Activated CD8-positive, alpha-beta memory T cell treated with anti-CD3 and anti-CD28 coated beads, Interleukin-2, amount 50 U/mL, for 48 hours (primary cell): ENCODE measurements around the gene KLF3.

Source experiments
- DNase-seq: peaks from one replicate; pipeline ENCODE4 v3.0.0-alpha.2; 2020

KLF3 gene

DNA sequence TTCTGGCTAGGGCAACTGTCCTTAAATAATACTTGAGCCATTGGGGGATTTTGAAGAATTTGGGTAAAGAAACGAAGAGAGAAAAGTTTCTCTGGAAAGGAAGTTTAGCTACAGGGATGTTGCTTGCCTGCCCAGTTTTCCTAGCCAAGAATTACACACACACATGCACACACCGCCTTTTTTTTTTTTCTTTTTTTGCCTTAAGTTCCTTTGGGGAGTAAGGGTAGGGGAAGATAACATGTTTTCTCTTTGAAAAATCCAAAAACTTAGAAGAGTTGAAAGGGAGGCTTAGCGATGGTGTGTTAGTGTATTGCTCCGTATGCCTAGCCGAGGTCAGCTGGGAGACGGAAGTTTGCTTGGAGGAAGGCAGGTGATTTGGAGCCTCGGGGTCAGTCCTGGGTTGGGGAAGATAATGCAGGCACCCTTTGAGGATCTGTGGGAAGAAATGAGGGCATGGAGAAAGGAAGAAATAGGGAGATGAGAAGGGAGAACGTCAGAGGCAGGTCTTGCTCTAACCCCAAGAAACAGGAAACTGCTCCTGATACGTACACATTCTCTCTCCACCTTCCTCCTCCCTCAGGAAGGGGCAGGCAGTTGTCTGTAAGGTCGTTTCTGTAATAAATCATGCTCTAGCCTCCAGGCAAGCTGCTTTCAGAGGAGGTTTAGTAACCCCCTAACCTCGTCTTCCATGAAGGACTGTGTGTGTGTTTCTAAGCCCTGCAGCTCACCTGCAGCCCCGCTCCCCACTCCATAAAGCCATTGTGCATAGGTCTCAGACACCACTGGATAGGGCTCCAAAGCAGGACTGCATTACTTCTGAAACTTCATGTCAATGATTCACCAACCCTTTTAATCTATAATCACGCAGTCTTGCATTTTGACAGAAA is 10.5 kb downstream of the KLF3 start:
- no peak for DNase-seq

DNA sequence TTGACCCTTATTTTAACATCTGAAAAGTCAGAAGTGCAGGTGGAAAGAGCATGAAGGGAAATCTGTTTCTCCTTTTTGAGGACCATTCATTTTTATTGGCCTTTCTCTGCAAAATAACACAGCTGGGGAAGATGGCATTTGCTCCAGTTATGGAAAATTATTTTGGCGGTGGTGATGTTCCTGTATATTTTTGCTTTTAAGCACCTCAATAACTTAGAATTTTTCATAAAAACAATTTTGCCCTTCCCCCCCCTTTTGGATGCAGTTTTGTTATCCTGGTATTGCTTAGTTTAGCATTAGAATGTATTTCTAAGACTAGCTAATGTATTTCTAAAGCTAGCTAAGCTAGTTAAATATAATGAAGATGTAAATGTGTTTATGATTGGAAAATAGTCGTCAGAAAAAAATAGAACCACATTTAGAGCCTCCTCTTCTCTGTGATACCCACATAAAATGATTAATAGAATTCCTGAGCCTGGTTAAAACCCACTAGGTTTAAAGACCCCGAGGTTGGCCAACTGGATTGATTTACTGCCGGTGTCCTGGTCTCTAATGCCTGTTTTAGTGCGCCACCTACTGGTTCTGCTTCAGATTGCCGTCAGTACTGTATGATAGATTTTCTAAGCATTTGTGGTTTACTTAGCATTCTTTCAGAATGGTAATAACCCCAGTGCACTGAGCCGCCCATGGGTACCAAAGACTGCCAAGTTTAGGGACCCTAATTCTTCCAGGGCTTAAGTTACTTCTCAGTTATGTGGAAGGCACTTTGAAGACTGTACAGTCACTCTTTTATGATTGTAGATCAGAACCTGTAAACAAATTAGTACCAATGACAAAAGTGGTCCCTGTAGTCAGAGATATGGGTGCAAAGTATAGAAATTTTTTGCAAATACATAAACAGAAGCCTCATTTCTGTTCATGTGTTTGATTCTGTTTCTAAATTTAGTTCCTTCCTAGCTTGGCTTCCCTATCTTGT is 11.4 kb downstream of the KLF3 start:
- DNase-seq, result peak; percentile 88

DNA sequence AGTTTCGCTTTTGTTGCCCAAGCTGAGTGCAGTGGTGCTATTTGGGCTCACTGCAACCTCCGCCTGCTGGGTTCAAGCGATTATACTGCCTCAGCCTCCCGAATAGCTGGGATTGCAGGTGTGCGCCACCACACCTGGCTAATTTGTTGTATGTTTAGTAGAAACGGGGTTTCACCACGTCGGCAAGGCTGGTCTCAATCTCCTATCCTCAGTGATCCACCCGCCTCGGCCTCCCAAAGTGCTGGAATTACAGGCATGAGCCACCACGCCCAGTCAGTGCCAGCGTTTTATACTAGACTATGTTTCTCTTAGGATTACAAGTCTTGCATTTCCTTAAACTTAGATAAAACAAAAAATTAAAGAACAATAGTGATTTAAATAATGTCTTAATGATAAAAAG is 13.0 kb downstream of the KLF3 start:
- no peak for DNase-seq

DNA sequence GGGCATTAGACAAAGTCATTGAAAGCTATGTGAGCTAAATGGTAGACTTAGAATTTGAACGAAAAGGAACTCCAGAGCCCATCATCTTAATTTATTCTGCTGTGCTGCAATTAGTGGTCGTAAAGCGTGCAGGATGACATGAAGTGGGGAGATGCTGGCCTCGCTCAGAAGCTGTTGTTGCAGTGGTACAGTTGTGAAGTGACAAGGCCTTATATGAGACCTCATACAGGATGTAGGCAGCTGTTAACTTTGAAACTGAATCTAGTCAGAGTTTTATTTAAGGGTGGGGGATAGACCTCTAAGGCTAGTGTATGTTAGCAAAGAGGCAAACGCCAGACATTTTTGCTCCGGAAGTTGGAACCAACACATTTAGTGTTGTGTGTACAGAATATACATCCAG is 13.4 kb downstream of the KLF3 start:
- DNase-seq, result no peak

DNA sequence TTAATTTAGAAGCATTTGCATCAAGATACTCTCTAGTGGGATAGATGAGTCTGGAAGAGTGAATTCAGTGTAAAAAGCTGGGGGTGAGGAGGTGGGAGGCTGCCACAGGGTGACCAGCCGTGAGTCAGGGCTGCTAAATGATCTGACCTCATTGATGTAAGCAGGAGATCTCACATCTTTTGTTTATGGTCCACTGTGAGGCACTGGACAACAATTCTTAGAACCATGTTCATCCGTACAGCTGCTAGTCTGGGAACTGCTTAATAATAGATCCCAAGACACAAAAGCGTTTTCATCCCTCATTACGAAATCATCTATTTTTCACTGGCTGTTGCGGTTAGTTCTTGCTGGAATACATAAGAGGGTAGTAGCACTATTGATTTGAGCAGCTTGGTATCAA is 14.1 kb downstream of the KLF3 start:
- no peak for DNase-seq

DNA sequence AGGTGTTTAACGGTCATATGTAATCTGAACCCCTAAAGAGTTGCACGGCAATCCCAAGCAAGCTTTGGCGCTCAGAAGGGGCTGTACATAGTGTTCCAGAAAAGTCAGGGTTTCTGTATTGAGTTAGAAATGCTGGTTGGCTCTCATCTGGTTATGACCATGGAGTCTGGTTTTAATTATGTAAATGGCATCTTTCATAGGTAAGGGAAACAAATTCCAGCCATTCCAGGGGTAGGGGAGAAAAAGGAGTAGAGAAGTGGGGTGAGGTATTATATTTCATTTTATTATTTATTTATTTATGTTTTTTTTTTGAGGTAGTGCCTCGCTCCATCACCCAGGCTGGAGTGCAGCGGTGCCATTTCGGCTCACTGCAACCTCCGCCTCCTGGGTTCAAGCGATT is 15.9 kb downstream of the KLF3 start:
- DNase-seq, result no peak

DNA sequence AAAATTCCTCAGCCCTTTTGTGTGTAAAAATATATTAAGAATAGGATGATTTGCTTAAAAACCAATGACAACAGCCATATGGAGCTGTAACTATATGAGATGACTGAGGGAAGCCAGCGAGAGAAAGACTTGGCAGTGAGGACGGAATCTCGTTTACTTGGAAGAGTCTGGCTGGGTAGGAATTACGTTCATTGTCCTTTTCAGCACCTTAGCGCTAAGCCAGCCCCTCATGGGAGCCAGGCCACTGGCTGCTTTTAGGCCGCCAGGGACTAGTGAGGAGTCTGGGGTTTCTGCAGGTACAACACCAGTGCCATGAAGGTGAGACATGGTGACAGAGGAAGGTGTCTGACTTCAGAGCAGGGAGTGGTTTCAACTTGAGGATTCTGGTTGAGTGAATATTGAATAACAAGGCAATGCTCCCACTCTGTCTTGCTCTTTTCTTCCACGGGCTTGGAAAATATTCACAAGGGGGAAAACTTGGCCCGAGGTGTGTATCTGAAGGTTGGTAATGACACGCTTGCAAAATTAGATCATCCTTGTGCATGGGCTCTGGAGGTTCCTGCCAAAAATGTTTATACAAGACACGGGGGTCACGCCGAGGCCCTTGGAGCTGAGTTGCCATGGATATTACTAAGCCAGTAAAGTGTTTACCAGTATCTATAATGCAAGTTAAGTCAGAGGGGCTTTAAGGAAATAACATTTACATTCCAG is 17.4 kb downstream of the KLF3 start:
- DNase-seq, result no peak

DNA sequence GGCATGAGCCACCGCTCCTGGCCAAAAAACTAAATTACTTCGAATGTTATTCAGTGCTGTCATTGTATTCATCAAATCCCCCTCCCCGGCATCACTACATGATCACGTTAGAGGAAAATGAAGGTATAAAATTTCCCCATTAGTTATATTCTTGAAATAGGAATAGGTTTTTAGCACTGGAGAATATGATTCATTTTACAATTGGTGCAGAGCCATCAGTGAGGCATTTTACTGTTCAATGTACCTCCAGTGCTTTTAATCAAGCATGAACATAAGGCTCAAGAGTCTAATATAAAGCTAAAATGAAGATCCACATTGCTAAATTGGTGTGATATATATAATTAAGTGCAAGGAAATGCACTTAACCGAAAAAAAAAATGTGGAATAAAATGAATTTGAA is 18.3 kb downstream of the KLF3 start:
- no peak for DNase-seq

DNA sequence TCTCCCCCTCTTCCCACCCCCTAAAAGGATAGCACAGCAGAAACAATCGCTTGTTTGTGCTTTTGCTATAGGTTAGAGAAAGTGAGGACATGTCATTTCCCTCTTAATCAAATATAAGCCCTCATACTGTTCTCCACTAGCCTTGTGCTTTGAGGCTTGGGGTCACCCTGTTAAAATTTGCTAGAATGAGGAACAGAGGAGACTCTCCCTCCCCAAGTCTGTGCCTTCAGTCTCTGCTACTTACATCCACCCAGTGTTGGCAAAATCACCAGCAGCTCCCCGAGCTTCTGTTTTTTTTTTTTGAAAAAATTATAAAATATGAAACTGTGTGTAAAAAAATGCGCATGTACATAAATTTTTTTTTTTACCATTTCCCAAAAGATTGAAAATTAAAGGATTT is 19.3 kb downstream of the KLF3 start:
- no peak for DNase-seq

DNA sequence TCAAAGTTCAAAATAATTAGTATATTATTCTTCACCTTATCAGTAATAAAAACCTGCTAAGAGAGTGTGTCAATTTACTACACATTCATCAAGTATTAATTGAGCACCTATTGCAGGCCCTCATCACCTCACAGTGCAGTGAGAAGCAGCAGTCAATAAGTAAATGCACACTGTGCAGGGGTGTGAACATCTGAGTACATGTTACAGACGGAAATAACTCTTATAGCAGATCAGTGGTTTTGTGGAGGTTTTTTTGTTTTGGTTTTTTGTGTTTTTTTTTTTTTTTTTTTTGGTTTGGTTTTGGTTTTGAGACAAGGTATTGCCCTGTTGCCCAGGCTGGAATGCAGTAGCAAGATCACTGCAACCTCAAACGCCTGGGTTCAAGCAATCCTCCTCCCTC is 20.3 kb downstream of the KLF3 start:
- no peak for DNase-seq

DNA sequence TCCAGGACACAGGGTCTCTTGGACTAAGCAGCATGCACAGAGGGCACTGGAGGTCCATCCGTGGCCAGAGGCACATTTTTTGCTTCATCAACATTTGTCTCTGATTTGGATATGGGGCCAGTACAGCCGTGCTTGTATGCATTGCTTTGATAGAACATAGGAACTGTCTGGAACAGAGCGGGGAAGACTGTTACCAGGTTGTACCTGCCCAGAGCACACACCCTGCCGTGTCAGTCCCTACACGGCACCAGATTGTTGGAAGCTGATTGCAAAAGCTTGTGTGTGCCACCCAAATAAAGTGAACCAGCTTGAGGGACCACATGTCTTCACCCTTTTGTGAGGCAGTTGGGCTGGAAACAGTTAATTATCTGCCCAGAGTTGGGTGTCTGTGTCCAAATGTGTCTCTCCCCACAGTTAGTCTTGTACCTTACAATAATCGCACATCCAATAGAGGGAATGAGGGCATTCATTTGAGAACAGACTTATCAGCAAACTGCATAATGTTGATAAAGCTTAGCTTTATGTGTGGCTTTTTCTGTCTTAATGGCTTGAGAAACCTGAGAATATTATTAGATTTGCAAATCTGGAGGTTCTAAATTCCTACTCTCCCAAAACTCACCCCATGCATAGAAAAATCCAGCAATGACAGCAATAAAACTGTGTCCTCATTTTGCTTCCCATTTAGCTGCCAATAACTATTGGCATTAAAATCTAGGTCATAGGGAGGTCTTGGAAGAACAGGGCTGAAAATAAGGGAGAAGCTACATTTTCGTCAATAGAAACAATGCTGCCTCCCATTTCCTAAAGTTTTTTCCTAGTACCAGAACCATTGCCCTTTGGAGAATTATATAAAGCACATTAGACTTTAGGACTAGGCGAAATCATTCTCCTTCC is 21.2 kb downstream of the KLF3 start:
- DNase-seq, result no peak

DNA sequence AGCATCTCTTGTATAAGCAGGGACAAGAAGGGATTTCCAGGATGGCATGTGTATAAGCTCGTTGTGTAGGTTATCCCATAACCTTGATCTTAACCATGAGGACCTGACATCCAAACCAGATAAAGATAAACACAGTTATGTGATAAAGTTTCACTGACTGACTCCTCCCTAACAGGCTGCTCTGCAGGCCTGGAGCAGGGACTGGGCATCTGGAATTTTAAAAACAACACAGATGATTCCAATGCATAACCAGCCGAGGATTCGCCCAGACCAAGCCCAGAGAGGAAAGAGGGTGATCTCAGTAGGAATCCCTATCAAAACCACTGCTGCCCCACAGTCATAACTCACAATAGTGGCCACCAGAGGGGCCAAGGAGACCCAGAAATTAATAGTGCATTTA is 22.7 kb downstream of the KLF3 start:
- no peak for DNase-seq

DNA sequence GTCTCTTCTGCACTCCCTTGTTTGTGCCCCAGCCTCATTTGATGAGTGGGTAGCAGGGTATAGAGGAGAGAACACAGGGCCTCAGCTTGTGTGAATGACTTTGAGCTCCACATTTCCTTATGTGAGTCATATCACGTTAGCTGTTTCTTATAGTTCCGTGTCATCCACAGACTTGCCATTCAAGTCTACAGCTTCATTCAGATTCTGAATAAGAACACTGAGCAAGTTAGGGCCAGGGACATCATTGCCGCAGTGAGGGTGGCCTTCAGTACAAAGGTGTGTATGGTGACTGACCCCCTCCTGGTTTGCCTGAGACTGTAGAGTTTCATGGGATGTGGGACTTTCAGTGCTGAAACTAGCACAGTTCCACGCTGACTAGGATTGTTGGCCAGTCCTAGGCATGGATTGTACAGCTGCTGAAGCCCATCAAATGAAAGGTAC is 23.6 kb downstream of the KLF3 start:
- no peak for DNase-seq

DNA sequence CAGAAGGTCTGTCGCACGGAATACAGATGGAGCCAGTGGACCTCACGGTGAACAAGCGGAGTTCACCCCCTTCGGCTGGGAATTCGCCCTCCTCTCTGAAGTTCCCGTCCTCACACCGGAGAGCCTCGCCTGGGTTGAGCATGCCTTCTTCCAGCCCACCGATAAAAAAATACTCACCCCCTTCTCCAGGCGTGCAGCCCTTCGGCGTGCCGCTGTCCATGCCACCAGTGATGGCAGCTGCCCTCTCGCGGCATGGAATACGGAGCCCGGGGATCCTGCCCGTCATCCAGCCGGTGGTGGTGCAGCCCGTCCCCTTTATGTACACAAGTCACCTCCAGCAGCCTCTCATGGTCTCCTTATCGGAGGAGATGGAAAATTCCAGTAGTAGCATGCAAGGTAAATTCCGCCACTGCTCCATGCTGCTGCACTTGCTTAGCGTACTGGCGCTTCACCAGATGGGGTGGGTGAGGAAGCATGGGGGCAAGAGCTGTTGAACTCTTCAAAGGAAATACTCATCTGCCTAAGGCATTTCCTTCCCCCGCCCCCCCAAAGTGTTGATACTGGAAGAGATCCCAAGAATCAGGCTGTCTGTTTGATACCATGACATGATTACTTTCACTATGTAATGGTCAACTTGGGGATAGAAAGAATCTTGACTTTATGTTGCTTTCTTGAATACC is 24.8 kb downstream of the KLF3 start:
- no peak for DNase-seq

DNA sequence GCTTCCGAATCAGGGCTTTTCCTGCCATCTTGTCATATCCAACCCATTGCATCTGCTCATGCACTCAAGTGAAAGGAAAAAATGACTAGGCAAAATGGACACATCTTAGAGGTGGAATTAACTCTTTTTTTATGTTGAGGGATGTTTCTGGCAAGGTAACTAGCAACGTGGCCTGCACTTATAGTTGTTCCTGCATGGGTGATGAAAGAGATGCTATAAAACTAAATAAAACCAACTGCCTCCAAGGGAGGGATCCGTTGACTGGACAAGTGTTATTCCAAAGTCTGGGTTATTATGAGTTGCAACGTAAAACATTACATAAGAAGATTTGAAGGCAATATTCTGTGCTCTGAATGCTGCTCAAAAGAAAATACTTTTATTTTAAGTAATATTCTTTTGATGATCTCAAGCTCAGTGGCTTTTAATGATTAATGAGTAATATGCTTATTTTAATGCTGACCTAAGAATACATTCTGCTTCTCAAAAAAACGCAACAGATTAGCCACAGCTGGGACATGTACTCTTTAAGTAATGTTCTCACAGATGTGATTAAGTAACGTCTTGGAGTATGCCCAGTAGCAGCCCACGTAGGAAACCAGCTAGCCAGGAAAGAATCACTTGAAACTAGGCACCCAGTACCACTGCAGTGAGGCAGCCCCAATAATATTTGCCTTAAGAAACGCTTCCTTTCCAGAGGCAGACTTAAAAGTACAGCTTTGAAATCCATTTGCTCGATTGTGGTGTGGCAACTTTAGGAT is 27.4 kb downstream of the KLF3 start:
- DNase-seq, result no peak

DNA sequence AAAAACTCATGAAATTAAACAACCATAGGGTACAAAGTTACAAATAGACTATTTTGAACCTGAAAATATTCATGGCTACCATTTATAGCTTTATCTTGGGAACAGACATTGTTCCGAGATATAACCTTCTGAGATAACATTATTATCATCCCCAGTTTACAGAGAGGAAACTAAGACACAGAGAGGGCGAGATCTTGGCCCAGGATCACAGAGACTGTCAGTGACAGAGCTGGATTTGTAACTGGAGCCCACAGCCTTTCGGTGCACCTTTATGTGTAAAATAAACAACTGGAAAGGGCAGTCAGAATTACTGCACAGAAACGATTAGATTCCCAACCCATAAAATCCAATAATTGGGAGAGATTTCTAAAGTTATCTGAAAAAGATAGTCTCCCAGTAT is 28.4 kb downstream of the KLF3 start:
- DNase-seq, result no peak

DNA sequence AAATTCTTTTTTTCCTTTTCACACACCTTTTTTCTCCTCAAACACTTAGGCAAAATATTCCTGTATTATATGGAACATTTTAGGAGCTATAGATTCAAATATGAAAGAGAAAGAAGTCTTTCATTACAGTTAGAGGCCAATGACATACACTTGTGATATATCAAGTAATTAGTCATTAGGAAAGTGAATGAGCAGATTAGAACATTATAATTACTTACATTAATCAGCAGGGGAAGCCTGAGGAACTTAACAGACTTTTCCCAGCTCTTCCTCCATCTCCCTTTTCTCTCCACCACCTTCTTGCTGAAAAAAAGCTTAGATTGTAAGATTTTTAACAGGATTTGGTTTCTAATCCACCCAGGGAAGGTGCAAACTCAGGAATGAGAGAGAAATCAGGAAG is 29.6 kb downstream of the KLF3 start:
- no peak for DNase-seq

DNA sequence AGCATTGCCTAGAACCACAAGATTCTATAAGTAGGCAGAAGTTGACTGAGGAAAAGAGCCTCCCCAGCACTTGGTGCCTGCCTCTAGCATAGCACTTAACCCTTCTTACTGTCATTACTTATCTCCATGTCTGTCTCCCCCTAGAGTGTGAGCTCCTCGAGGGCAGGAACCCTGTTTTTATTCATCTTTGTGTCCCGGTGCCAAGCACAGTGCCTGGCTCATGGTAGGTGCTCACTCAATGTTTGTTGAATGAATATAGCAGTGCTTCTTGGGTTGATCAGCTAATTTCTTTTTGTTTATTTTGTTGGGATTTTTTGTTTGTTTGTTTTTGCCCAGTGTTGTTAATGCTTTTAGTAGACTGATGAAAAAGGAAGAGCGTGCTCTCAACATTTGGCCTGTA is 30.3 kb downstream of the KLF3 start:
- no peak for DNase-seq

DNA sequence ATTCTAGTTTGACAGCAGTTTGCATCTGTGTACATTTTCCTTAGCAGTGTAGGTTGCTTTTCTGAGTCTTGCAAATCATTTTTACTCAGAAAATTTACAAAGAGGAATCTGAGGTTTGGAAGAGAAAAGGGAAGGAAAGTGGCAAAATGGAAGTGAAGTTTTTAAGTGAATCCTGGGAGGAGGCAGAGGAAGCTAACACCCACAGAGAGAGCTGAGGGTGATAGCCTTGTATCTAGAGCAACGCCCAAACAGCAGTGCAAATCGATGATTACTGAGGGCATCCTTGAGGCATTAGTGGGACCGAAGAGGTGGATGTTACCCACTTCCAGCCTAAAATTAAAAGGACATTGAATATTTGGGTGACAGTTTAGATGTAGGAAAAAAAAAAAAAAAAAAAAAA is 31.8 kb downstream of the KLF3 start:
- DNase-seq, result no peak

DNA sequence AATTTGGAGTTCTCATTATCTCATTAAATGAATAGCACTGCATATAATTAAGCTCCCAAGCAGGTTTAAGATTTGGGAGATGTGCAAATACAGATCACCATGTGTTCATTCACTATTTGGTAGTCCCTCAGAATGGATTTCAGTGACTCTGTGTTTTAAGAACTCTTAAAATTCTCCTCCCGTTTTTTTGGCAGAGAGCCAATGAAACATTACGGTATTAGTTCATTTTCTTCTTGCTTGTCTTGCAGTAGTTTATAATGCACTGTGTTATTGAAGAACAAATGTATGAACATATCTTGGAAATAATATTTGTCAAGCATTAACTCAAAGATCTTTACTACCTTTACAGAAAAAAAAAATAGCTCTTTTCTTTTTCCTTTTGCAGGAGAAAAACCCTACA is 32.7 kb downstream of the KLF3 start:
- no peak for DNase-seq

DNA sequence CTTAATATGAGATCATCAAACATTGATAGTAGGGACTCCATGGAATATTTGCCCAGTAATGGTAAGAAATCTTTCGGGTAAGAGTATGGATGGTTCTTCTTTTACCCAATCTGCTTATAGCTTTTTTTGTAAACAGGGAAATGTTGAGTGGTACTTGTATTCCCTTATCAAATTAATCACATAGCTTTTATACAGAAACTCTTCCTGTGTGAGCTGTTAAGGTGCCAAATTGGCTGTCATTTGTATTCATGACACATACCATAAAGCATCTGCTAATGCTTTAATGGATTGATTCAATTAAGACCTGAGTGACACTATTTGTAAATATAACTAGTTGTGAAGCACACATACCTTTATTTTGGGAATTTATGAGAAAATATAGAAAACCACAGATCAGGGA is 34.2 kb downstream of the KLF3 start:
- DNase-seq, result no peak
